ENCODE measurements around the gene KAT5. TPM values are rescaled to one million over a fixed set of nuclear protein-coding genes. Genes with fewer than 3 reads are reported as not detected.

The KAT5 gene
- total and polyA plus RNA-seq, 2 of the 13 experiments (the other 11 are each of a cell fraction or from before 2014, with no cell fraction given): 35.2 to 48.3 TPM

GRCh38 chr11:65662799-65663638 lies 49.0 kb upstream of the KAT5 start, which contains the start of gene RELA (continued):
- no peak for TF ChIP-seq KLF13 (CRISPR knock-in tag; IDR thresholded peaks at IDR 0.05)
- no peak for TF ChIP-seq SSRP1 (CRISPR knock-in tag; IDR thresholded peaks at IDR 0.05)
- TF ChIP-seq MTA3 (CRISPR knock-in tag; IDR thresholded peaks at IDR 0.05): no peak
- no peak; the same call in 1 of the 2 replicates for TF ChIP-seq ZNF841 (CRISPR knock-in tag; IDR thresholded peaks at IDR 0.05; ENCODE audit: borderline replicate concordance)
- no peak for TF ChIP-seq SUZ12 (IDR thresholded peaks at IDR 0.05; ENCODE audit: low read depth, low read length)
- TF ChIP-seq KLF9 (CRISPR knock-in tag; IDR thresholded peaks at IDR 0.05; ENCODE audit: low read depth): no peak; the same call in 1 of the 2 replicates
- TF ChIP-seq, protein P1, sequence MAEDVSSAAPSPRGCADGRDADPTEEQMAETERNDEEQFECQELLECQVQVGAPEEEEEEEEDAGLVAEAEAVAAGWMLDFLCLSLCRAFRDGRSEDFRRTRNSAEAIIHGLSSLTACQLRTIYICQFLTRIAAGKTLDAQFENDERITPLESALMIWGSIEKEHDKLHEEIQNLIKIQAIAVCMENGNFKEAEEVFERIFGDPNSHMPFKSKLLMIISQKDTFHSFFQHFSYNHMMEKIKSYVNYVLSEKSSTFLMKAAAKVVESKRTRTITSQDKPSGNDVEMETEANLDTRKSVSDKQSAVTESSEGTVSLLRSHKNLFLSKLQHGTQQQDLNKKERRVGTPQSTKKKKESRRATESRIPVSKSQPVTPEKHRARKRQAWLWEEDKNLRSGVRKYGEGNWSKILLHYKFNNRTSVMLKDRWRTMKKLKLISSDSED (CRISPR knock-in tag; IDR thresholded peaks at IDR 0.05): no peak
- peak; percentile 65 for TF ChIP-seq ZNF331 (CRISPR knock-in tag; IDR thresholded peaks at IDR 0.05)
- TF ChIP-seq, protein P2, sequence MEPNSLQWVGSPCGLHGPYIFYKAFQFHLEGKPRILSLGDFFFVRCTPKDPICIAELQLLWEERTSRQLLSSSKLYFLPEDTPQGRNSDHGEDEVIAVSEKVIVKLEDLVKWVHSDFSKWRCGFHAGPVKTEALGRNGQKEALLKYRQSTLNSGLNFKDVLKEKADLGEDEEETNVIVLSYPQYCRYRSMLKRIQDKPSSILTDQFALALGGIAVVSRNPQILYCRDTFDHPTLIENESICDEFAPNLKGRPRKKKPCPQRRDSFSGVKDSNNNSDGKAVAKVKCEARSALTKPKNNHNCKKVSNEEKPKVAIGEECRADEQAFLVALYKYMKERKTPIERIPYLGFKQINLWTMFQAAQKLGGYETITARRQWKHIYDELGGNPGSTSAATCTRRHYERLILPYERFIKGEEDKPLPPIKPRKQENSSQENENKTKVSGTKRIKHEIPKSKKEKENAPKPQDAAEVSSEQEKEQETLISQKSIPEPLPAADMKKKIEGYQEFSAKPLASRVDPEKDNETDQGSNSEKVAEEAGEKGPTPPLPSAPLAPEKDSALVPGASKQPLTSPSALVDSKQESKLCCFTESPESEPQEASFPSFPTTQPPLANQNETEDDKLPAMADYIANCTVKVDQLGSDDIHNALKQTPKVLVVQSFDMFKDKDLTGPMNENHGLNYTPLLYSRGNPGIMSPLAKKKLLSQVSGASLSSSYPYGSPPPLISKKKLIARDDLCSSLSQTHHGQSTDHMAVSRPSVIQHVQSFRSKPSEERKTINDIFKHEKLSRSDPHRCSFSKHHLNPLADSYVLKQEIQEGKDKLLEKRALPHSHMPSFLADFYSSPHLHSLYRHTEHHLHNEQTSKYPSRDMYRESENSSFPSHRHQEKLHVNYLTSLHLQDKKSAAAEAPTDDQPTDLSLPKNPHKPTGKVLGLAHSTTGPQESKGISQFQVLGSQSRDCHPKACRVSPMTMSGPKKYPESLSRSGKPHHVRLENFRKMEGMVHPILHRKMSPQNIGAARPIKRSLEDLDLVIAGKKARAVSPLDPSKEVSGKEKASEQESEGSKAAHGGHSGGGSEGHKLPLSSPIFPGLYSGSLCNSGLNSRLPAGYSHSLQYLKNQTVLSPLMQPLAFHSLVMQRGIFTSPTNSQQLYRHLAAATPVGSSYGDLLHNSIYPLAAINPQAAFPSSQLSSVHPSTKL (CRISPR knock-in tag; IDR thresholded peaks at IDR 0.05): no peak; the same call in 1 of the 2 replicates
- TF ChIP-seq, protein P3, sequence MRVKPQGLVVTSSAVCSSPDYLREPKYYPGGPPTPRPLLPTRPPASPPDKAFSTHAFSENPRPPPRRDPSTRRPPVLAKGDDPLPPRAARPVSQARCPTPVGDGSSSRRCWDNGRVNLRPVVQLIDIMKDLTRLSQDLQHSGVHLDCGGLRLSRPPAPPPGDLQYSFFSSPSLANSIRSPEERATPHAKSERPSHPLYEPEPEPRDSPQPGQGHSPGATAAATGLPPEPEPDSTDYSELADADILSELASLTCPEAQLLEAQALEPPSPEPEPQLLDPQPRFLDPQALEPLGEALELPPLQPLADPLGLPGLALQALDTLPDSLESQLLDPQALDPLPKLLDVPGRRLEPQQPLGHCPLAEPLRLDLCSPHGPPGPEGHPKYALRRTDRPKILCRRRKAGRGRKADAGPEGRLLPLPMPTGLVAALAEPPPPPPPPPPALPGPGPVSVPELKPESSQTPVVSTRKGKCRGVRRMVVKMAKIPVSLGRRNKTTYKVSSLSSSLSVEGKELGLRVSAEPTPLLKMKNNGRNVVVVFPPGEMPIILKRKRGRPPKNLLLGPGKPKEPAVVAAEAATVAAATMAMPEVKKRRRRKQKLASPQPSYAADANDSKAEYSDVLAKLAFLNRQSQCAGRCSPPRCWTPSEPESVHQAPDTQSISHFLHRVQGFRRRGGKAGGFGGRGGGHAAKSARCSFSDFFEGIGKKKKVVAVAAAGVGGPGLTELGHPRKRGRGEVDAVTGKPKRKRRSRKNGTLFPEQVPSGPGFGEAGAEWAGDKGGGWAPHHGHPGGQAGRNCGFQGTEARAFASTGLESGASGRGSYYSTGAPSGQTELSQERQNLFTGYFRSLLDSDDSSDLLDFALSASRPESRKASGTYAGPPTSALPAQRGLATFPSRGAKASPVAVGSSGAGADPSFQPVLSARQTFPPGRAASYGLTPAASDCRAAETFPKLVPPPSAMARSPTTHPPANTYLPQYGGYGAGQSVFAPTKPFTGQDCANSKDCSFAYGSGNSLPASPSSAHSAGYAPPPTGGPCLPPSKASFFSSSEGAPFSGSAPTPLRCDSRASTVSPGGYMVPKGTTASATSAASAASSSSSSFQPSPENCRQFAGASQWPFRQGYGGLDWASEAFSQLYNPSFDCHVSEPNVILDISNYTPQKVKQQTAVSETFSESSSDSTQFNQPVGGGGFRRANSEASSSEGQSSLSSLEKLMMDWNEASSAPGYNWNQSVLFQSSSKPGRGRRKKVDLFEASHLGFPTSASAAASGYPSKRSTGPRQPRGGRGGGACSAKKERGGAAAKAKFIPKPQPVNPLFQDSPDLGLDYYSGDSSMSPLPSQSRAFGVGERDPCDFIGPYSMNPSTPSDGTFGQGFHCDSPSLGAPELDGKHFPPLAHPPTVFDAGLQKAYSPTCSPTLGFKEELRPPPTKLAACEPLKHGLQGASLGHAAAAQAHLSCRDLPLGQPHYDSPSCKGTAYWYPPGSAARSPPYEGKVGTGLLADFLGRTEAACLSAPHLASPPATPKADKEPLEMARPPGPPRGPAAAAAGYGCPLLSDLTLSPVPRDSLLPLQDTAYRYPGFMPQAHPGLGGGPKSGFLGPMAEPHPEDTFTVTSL (CRISPR knock-in tag; IDR thresholded peaks at IDR 0.05; ENCODE audit: borderline replicate concordance): no peak
- peak; percentile 79 for TF ChIP-seq ZNF607 (CRISPR knock-in tag; IDR thresholded peaks at IDR 0.05; ENCODE audit: borderline replicate concordance)
- TF ChIP-seq, protein P4, sequence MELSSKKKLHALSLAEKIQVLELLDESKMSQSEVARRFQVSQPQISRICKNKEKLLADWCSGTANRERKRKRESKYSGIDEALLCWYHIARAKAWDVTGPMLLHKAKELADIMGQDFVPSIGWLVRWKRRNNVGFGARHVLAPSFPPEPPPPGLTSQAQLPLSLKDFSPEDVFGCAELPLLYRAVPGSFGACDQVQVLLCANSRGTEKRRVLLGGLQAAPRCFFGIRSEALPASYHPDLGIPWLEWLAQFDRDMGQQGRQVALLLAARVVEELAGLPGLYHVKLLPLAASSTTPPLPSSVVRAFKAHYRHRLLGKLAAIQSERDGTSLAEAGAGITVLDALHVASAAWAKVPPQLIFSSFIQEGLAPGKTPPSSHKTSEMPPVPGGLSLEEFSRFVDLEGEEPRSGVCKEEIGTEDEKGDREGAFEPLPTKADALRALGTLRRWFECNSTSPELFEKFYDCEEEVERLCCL (CRISPR knock-in tag; IDR thresholded peaks at IDR 0.05; ENCODE audit: borderline replicate concordance): no peak
- TF ChIP-seq PRPF4 (IDR thresholded peaks at IDR 0.05; ENCODE audit: low read depth, low read length, poor library complexity, severe bottlenecking): no peak
- no peak for TF ChIP-seq IRF1 (CRISPR knock-in tag; IDR thresholded peaks at IDR 0.05; ENCODE audit: low read depth)
- TF ChIP-seq ZNF790 (CRISPR knock-in tag; IDR thresholded peaks at IDR 0.05; ENCODE audit: borderline replicate concordance): 0 out of 2 replicates have a peak, but pooled peaks have one; percentile 48
- no peak for TF ChIP-seq ZKSCAN1 (IDR thresholded peaks at IDR 0.05; ENCODE audit: low read length)
